Measurements from ENCODE around the gene BABAM2.

BABAM2 gene

DNA sequence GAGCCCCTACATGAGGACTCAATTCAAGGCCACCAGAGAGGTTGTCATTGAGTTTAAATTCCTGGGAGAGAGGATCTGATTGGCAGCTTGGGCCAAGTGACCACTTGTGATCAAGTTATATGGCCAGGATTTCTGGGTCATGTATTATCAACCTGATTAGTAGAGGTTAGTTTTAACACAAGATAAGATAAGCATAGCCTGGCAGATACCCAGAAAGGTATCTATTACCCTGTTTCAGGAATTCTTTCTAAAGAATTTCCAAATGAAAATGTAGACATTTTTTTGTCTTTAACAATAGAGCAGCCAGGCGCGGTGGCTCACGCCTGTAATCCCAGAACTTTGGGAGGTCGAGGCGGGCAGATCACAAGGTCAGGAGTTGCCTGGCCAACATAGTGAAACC, 50.5 kb downstream of the BABAM2 start:
- no peaks in the 10 kb centered on the region for H3K9me3 ChIP-seq (ENCODE audit: severe bottlenecking)
- DNase-seq: no peak
- no peaks in the 10 kb centered on the region for H3K27me3 ChIP-seq (ENCODE audit: insufficient read depth, low read depth, severe bottlenecking)
- H3K36me3 ChIP-seq: no peaks in the 10 kb centered on the region
- H3K4me3 ChIP-seq (ENCODE audit: low read depth, low read length): no peak overlapping the region
- no peak overlapping the region for H3K27ac ChIP-seq
- TF ChIP-seq, protein P1, sequence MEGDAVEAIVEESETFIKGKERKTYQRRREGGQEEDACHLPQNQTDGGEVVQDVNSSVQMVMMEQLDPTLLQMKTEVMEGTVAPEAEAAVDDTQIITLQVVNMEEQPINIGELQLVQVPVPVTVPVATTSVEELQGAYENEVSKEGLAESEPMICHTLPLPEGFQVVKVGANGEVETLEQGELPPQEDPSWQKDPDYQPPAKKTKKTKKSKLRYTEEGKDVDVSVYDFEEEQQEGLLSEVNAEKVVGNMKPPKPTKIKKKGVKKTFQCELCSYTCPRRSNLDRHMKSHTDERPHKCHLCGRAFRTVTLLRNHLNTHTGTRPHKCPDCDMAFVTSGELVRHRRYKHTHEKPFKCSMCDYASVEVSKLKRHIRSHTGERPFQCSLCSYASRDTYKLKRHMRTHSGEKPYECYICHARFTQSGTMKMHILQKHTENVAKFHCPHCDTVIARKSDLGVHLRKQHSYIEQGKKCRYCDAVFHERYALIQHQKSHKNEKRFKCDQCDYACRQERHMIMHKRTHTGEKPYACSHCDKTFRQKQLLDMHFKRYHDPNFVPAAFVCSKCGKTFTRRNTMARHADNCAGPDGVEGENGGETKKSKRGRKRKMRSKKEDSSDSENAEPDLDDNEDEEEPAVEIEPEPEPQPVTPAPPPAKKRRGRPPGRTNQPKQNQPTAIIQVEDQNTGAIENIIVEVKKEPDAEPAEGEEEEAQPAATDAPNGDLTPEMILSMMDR (IDR thresholded peaks at IDR 0.05; ENCODE audit: low read depth, low read length): no peak

DNA sequence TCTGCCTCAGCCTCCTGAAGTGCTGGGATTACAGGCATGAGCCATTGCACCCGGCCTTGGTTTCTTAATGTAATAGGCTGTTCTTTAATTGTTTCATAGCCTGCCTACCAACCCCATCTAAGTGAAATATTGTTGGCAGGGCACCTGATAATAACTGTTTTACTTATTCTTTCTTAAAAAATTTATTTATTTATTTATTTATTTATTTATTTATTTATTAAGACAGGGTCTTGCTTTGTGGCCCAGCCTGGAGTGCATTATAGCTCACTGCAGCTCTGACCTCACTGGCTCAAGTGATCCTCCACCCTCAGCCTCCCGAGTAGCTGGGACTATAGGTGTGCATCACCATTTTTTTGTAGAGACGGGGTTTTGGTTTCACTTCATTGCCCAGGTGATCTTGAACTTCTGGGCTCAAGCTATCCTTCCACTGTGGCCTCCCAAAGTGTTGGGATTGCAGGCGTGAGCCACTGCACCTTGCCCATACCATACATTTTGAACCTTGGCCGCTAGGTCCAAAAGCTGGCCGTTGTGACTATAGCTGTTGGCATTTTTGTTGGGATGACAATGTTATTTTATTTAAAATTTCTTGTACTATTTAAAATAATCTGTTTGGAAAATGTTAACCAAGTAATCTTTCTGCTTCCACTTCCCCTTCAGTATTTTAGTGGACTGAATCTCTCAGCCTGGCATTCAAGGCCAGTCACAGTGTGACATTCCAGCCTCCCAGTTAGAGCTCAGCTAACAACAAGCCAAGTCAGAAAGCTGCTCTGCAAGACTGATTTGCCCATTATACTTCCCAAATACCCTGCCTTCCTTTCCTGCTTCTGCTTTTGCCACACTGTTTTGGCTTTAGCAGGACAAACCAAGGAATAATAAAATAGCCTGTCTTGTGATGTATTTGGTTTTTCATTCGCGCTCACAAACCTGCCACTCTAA, 52.4 kb downstream of the BABAM2 start:
- Histone ChIP-seq H3K27me3 (ENCODE audit: insufficient read depth, low read depth, severe bottlenecking) (no peaks in the 10 kb centered on the region), H3K36me3 (no peaks in the 10 kb centered on the region), H3K27ac (no peak overlapping the region), H3K4me3 (ENCODE audit: low read depth, low read length) (no peak overlapping the region), H3K9me3 (ENCODE audit: severe bottlenecking) (no peaks in the 10 kb centered on the region)
- TF ChIP-seq, protein P1 (IDR thresholded peaks at IDR 0.05; ENCODE audit: low read depth, low read length): no peak
- DNase-seq: no peak

DNA sequence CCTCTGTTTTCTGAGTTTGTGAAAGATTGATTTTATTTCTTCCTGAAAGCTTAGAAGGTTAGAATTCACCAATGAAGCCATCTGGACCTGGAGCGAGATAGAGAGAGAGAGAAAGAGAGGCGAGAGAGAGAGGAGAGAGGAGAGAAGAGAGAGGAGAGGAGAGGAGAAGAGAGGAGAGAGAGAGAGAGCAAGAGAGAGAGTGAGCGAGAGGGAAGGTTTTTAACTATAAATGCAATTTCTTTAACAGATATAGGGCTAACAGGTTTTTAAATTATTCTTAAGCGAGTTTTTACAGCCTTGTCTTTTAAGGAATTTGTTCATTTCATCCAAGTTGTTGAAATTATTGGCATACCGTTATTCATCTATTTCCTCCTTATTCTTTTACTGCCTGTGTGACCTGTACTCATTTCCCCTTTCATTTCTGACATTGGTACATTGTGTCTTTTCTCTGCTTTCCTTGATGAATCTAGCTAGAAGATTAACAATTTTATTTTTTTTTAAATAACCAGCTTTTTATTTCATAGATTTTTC, 56.1 kb downstream of the BABAM2 start:
- no peaks in the 10 kb centered on the region for H3K27me3 ChIP-seq (ENCODE audit: insufficient read depth, low read depth, severe bottlenecking)
- no peak overlapping the region for H3K4me3 ChIP-seq (ENCODE audit: low read depth, low read length)
- no peak for DNase-seq
- TF ChIP-seq, protein P1 (IDR thresholded peaks at IDR 0.05; ENCODE audit: low read depth, low read length): no peak
- H3K27ac ChIP-seq: no peak overlapping the region
- H3K9me3 ChIP-seq (ENCODE audit: severe bottlenecking): no peaks in the 10 kb centered on the region
- H3K36me3 ChIP-seq: no peaks in the 10 kb centered on the region

DNA sequence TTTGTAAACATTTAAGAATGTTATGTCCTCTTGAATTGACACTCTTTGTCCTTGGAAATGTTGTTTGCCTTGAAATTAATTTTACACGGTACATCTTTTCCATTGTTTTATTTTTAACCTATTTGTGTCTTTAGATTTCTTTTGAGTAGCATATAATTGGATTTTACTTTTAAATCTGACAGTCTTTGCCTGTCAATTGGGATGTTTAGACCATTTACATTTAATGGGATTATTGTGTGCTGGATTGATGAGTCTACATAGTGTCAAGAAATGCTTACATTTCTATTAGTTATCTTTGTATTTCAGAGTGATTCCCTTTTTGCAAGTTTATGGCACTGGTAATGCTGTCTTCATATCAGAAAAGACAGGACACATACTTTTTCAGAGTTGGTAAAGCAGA, 61.5 kb downstream of the BABAM2 start:
- Histone ChIP-seq H3K9me3 (ENCODE audit: severe bottlenecking) (peaks cover 3% of the 10 kb centered on the region), H3K27me3 (ENCODE audit: insufficient read depth, low read depth, severe bottlenecking) (no peaks in the 10 kb centered on the region), H3K4me3 (ENCODE audit: low read depth, low read length) (no peak overlapping the region), H3K36me3 (no peaks in the 10 kb centered on the region), H3K27ac (no peak overlapping the region)
- TF ChIP-seq, protein P1 (IDR thresholded peaks at IDR 0.05; ENCODE audit: low read depth, low read length): no peak
- DNase-seq: no peak

DNA sequence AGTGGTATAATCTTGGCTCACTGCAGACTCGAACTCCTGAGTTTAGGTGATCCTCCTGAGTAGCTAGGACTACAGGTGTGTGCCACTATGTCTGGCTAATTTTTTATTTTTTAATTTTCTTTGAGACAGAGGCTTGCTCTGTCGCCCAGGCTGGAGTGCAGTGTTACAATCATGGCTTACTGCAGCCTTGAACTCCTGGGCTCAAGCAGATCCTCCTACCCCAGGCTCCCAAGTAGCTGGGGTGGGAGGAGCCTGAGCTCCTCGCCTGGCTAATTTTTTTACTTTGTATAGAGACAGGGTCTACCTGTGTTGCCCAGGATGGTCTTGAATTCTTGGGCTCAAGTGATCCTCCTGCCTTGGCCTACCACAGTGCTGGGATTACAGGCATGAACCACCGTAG, 62.5 kb downstream of the BABAM2 start:
- H3K4me3 ChIP-seq (ENCODE audit: low read depth, low read length): no peak overlapping the region
- H3K36me3 ChIP-seq: no peaks in the 10 kb centered on the region
- no peak overlapping the region for H3K27ac ChIP-seq
- H3K27me3 ChIP-seq (ENCODE audit: insufficient read depth, low read depth, severe bottlenecking): no peaks in the 10 kb centered on the region
- no peak for DNase-seq
- peaks cover 3% of the 10 kb centered on the region for H3K9me3 ChIP-seq (ENCODE audit: severe bottlenecking)
- TF ChIP-seq, protein P1 (IDR thresholded peaks at IDR 0.05; ENCODE audit: low read depth, low read length): no peak

All from WERI-Rb-1 (cell line).